Measurements from ENCODE around the gene NTN1.

The NTN1 gene

DNA sequence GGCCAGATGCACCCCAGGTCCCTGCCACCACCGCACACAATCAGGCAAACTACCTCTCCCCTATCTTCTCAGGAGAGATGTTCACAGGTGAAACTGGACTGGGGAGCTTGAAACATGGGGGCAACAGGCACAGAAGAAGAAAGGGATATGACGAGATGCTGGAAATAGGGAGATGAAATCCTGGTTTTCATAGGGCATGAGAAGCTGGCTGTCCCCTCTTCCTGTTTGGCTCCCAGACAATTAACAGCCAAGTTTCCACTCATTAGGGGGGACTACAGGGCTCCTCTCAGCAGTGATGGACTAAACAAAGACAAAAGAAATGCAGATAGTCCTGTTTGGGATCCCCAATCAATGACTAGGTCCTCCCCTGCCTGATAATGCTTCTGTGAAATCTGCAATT, 266.0 kb downstream of the NTN1 start:
- DNase-seq = no peak

DNA sequence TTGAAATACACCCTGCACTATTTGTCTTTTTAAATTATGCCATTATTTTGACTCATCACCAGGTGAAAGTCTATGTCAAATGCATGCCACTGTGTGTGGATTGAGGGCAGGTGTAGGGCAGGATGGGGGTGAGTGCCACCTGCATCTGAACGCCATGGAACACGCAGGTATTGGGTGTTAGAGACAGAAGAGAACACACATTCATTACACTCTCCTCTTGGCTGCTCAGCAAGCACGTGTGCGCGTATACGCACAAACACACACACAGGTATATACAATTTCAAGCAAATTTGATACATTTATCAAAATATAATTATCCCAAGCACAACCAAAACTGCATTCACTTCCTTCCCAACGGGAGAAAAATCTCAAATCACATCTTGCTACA, 268.9 kb downstream of the NTN1 start:
- DNase-seq = no peak

DNA sequence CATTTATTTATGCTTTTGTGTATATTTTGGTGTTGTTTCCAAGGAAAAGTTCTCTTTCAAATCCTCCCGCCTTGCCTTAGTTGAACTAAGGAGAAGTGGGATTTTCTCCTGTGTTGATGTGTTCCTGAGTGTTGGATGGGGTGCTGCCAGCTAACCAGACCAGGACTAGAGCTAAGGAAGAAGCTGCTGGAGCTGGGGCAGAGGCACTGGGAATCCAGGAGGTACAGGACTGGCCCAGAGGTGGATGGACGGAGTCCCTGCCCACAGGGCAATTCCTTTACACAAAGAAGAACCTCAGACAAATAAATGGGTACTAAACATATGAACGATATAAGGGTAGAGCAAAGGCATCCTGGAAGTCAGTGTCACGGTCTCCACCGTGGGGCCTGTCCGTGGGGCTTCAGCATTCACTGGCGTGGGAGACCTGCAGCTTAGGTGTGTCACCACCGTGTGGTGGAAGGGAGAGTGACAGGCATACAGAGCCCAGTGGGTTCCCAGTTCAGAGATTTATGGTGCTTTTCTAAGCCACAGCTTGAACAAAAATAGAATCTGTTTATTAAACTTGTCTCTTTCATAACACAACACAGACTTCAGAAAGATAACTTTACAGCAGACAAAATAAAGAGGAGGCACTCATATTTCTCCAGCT, 270.7 kb downstream of the NTN1 start:
- DNase-seq = peak; percentile 20 to 22

DNA sequence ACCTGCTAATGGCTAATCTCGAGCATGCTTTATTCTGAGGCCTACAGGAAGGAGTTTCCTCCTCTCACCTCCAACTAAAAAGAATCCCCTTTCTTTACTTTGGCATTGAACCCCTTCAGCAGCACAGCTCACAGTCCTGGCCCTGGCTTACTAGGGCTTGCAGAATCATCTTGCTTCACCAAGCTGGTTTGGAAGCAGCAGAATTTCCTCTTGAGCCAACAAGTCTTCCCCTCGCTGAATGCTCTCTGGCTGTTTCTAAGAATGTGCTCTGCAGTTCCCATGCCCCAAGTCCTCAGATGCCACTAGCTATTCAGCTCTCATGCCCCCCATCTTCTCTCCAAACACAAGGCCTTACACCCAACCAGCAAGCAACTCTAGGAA, 271.2 kb downstream of the NTN1 start:
- DNase-seq = no peak

Data from CD4-positive, alpha-beta T cell treated with Interleukin-4 for 1 hour (primary cell).